Esophagus muscularis mucosa (tissue), 4 donors: ENCODE measurements around the gene OTUD6A. TPM values are rescaled to one million over a fixed set of nuclear protein-coding genes. Genes with fewer than 3 reads are reported as not detected.

ENCODE experiments used
- DNase-seq: peaks from one replicate; pipeline ENCODE4 v3.0.0-alpha.2; 2017; ENCODE audit errors: extremely low spot score
- H3K27ac ChIP-seq, 4 donors: fragments of 200-600 bp; sonication (generic); replicated peaks in 1 of 4; 1 replicate in 3 of 4; 2 replicates in 1 of 4; pipeline ENCODE4 v1.5.1; 2016 to 2019; ENCODE audit warnings: mild to moderate bottlenecking in 1 of 4
- H3K27me3 ChIP-seq, 4 donors: fragments of 200-600 bp; sonication (generic); one replicate each; pipeline versions ENCODE4 v1.5.1 to v1.6.0; 2016 to 2019
- H3K36me3 ChIP-seq, 4 donors: fragments of 200-600 bp; sonication (generic); one replicate each; pipeline ENCODE4 v1.5.1; 2016 to 2019
- H3K4me1 ChIP-seq, 4 donors: fragments of 200-600 bp; sonication (generic); one replicate each; pipeline ENCODE4 v1.5.1; 2016 to 2019
- H3K4me3 ChIP-seq, 4 donors: fragments of 200-600 bp; sonication (generic); 1 replicate in 2 of 4; 2 replicates in 2 of 4; pipeline ENCODE4 v1.5.1; 2016 to 2019; ENCODE audit warnings: mild to moderate bottlenecking in 4 of 4, moderate library complexity in 1 of 4
- H3K9me3 ChIP-seq, 4 donors: fragments of 200-600 bp; sonication (generic); 1 replicate in 3 of 4; 2 replicates in 1 of 4; pipeline ENCODE4 v1.5.1; 2016 to 2019
- CTCF ChIP-seq, 3 experiments: fragments of 200-600 bp in 2 of 3; fragments of 450-650 bp in 1 of 3; sonication (generic) in 2 of 3; IDR thresholded peaks; one replicate each; pipeline ENCODE4 v1.5.1; 2017 to 2019; ENCODE audit warnings: antibody characterized with exemption in 3 of 3, mild to moderate bottlenecking in 2 of 3, moderate library complexity in 1 of 3
- EP300 ChIP-seq: sonication (generic); formaldehyde crosslinking; IDR thresholded peaks from one replicate; pipeline ENCODE4 v1.6.1; 2017; ENCODE audit warnings: antibody characterized with exemption
- POLR2A ChIP-seq: fragments of 450-650 bp; IDR thresholded peaks from one replicate; pipeline ENCODE4 v1.6.1; 2017; ENCODE audit warnings: antibody characterized with exemption, moderate library complexity, mild to moderate bottlenecking, low read depth
- POLR2AphosphoS5 ChIP-seq, 2 donors: sonication (generic); formaldehyde crosslinking; IDR thresholded peaks; one replicate each; pipeline ENCODE4 v1.6.1; 2017; ENCODE audit warnings: antibody characterized with exemption in 2 of 2
- WGBS: methylation state at CpG from one replicate; pipeline ENCODE4 v1.1.5; 2018; 5-methylcytosine and 5-hydroxymethylcytosine counted together
- intact Hi-C: fragments of 100-400 bp; cut with DNase I; formaldehyde crosslinking; loops from one replicate; pipeline ENCODE4 v1.15.1; 2023
- total RNA-seq, 4 donors: library from RNA; depleted of rRNA; stranded (reverse); fragments of >200 nt; gene quantifications; one replicate each; pipeline versions ENCODE4 v1.1.0 to v1.2.1, GENCODE V29; 2016

The OTUD6A gene
- total RNA-seq, 4 donors from 2014 or later: not detected

GRCh38 chrX:70052895-70053615 lies 9.2 kb upstream of the OTUD6A start:
- intact Hi-C loops: no loop called here
- WGBS: 60% methylated on average over 7 of the region's 11 CpGs

GRCh38 chrX:70054391-70054790 lies 7.9 kb upstream of the OTUD6A start:
- intact Hi-C loops: no loop called here

More at GRCh38 chrX:70052895-70053615, 9.2 kb upstream of the OTUD6A start:
- H3K9me3 ChIP-seq: no peaks in the 10 kb centered on the region
- no peak overlapping the region for H3K27ac ChIP-seq
- peaks cover 0 to 5% (median 0%) of the 10 kb centered on the region in 4 donors for H3K27me3 ChIP-seq
- no peaks in the 10 kb centered on the region for H3K4me1 ChIP-seq
- H3K36me3 ChIP-seq: no peaks in the 10 kb centered on the region
- H3K4me3 ChIP-seq: no peak overlapping the region
- TF ChIP-seq CTCF (IDR thresholded peaks at IDR 0.05) (no peak), POLR2A (no peak), POLR2AphosphoS5 (IDR thresholded peaks at IDR 0.05) (no peak), EP300 (no peak)
- DNase-seq: no peak

GRCh38 chrX:70062961-70063550 lies 799 bp downstream of the OTUD6A start:
- TF ChIP-seq POLR2AphosphoS5 (IDR thresholded peaks at IDR 0.05) (no peak), EP300 (no peak), POLR2A (no peak)
- no peak overlapping the region for H3K27ac ChIP-seq
- H3K27me3 ChIP-seq: no peaks in the 10 kb centered on the region
- intact Hi-C loops: no loop called here
- no peaks in the 10 kb centered on the region for H3K4me1 ChIP-seq
- no peak for DNase-seq
- H3K4me3 ChIP-seq: no peak overlapping the region
- no peaks in the 10 kb centered on the region for H3K9me3 ChIP-seq
- H3K36me3 ChIP-seq: no peaks in the 10 kb centered on the region
- WGBS: 80% methylated on average over 41 of the region's 52 CpGs

More at GRCh38 chrX:70054391-70054790, 7.9 kb upstream of the OTUD6A start:
- Histone ChIP-seq H3K4me1 (no peaks in the 10 kb centered on the region), H3K4me3 (no peak overlapping the region), H3K27ac (no peak overlapping the region), H3K9me3 (no peaks in the 10 kb centered on the region), H3K36me3 (no peaks in the 10 kb centered on the region), H3K27me3 (no peaks in the 10 kb centered on the region)
- WGBS: 69% methylated on average over 5 of the region's 5 CpGs
- TF ChIP-seq CTCF (IDR thresholded peaks at IDR 0.05): no peak
- no peak for TF ChIP-seq EP300
- TF ChIP-seq POLR2AphosphoS5 (IDR thresholded peaks at IDR 0.05): no peak
- no peak for TF ChIP-seq POLR2A
- DNase-seq: no peak

- Histone ChIP-seq H3K27me3 (no peaks in the 10 kb centered on the region), H3K4me3 (no peak overlapping the region), H3K9me3 (no peaks in the 10 kb centered on the region), H3K36me3 (no peaks in the 10 kb centered on the region), H3K4me1 (no peaks in the 10 kb centered on the region), H3K27ac (no peak overlapping the region)
- intact Hi-C loops: no loop called here
- TF ChIP-seq POLR2AphosphoS5 (IDR thresholded peaks at IDR 0.05) (no peak), CTCF (IDR thresholded peaks at IDR 0.05) (no peak), POLR2A (no peak), EP300 (no peak)
- WGBS: 71% methylated on average over 7 of the region's 7 CpGs
- DNase-seq: no peak
These were observed 4.4 kb downstream of the OTUD6A start for GRCh38 chrX:70066646-70067045.

GRCh38 chrX:70079297-70079696 lies 17.0 kb downstream of the OTUD6A start:
- H3K4me3 ChIP-seq: no peak overlapping the region
- no peaks in the 10 kb centered on the region for H3K9me3 ChIP-seq
- DNase-seq: no peak
- TF ChIP-seq POLR2AphosphoS5 (IDR thresholded peaks at IDR 0.05) (no peak), POLR2A (no peak), EP300 (no peak), CTCF (IDR thresholded peaks at IDR 0.05) (no peak)
- no peak overlapping the region for H3K27ac ChIP-seq
- 71% methylated on average over 5 of the region's 5 CpGs for WGBS
- intact Hi-C loops: no loop called here
- no peaks in the 10 kb centered on the region for H3K4me1 ChIP-seq
- no peaks in the 10 kb centered on the region for H3K36me3 ChIP-seq
- no peaks in the 10 kb centered on the region for H3K27me3 ChIP-seq
